ENCODE data around the gene KMT2C. TPM values are rescaled to one million over a fixed set of nuclear protein-coding genes. Genes with fewer than 3 reads are reported as not detected.
"Not testable (repeated sequence)": the region's sequence is repeated elsewhere in the genome, so short reads cannot be mapped to it uniquely, and the experiment has no call there.

KMT2C gene
- total RNA-seq, 1 donor from 2014 or later, result 99.0 TPM

- no peaks in the 10 kb centered on the region for H3K27me3 ChIP-seq
- DNase-seq (no peak), ATAC-seq (no peak)
- no peaks in the 10 kb centered on the region for H3K9me3 ChIP-seq
- intact Hi-C loops (cut with DNase I), result no loop called here
- no peak overlapping the region for H3K4me3 ChIP-seq
- H3K27ac ChIP-seq, result no peak overlapping the region
- no peaks in the 10 kb centered on the region for H3K36me3 ChIP-seq
- no peak for TF ChIP-seq CTCF (IDR thresholded peaks at IDR 0.05)
- no peaks in the 10 kb centered on the region for H3K4me1 ChIP-seq
These were observed 16.1 kb downstream of the KMT2C start for GRCh38 chr7:152419473-152420429.

- no peak for TF ChIP-seq CTCF (IDR thresholded peaks at IDR 0.05)
- DNase-seq (no peak), ATAC-seq (no peak)
- intact Hi-C loops (cut with DNase I), result no loop called here
- no peaks in the 10 kb centered on the region for H3K9me3 ChIP-seq
- no peak overlapping the region for H3K27ac ChIP-seq
- H3K36me3 ChIP-seq, result no peaks in the 10 kb centered on the region
- peaks cover 4% of the 10 kb centered on the region for H3K4me1 ChIP-seq
- no peaks in the 10 kb centered on the region for H3K27me3 ChIP-seq
- H3K4me3 ChIP-seq, result no peak overlapping the region
These were observed 21.0 kb downstream of the KMT2C start for GRCh38 chr7:152414779-152415178.

GRCh38 chr7:152411389-152411788, 24.4 kb downstream of the KMT2C start:
- DNase-seq, result no peak
- Histone ChIP-seq H3K27me3 (no peaks in the 10 kb centered on the region), H3K4me1 (peaks cover 4% of the 10 kb centered on the region), H3K9me3 (no peaks in the 10 kb centered on the region), H3K36me3 (no peaks in the 10 kb centered on the region), H3K4me3 (no peak overlapping the region), H3K27ac (no peak overlapping the region)
- intact Hi-C loops (cut with DNase I), result no loop called here
- no peak for TF ChIP-seq CTCF (IDR thresholded peaks at IDR 0.05)
- ATAC-seq, result peak; percentile 38

- DNase-seq (peak; percentile 53), ATAC-seq (peak; percentile 27)
- intact Hi-C loops (cut with DNase I), result no loop called here
- H3K9me3 ChIP-seq, result no peaks in the 10 kb centered on the region
- H3K27ac ChIP-seq, result no peak overlapping the region
- H3K27me3 ChIP-seq, result no peaks in the 10 kb centered on the region
- no peaks in the 10 kb centered on the region for H3K4me1 ChIP-seq
- H3K36me3 ChIP-seq, result no peaks in the 10 kb centered on the region
- TF ChIP-seq CTCF (IDR thresholded peaks at IDR 0.05), result no peak
- no peak overlapping the region for H3K4me3 ChIP-seq
These were observed 29.3 kb downstream of the KMT2C start for GRCh38 chr7:152406491-152406890.

- ATAC-seq, result peak; percentile 18
These were observed 29.8 kb downstream of the KMT2C start for GRCh38 chr7:152406030-152406429.

GRCh38 chr7:152403726-152404125, 32.1 kb downstream of the KMT2C start:
- Histone ChIP-seq H3K4me1 (no peaks in the 10 kb centered on the region), H3K9me3 (no peaks in the 10 kb centered on the region), H3K27ac (no peak overlapping the region), H3K27me3 (no peaks in the 10 kb centered on the region), H3K36me3 (no peaks in the 10 kb centered on the region), H3K4me3 (no peak overlapping the region)
- DNase-seq, result no peak
- TF ChIP-seq CTCF (IDR thresholded peaks at IDR 0.05), result no peak
- ATAC-seq, result peak; percentile 43
- intact Hi-C loops (cut with DNase I), result no loop called here

More at GRCh38 chr7:152406030-152406429, 29.8 kb downstream of the KMT2C start:
- DNase-seq, result peak; percentile 51
- H3K27me3 ChIP-seq; H3K27ac ChIP-seq; intact Hi-C loops (cut with DNase I); H3K9me3 ChIP-seq; H3K36me3 ChIP-seq; H3K4me1 ChIP-seq; H3K4me3 ChIP-seq: not testable (repeated sequence)
